ENCODE results near the gene PPP3CB. TPM values are rescaled to one million over a fixed set of nuclear protein-coding genes. Genes with fewer than 3 reads are reported as not detected.

PPP3CB gene
- total RNA-seq, 1 donor from 2014 or later = 21.9 TPM

DNA sequence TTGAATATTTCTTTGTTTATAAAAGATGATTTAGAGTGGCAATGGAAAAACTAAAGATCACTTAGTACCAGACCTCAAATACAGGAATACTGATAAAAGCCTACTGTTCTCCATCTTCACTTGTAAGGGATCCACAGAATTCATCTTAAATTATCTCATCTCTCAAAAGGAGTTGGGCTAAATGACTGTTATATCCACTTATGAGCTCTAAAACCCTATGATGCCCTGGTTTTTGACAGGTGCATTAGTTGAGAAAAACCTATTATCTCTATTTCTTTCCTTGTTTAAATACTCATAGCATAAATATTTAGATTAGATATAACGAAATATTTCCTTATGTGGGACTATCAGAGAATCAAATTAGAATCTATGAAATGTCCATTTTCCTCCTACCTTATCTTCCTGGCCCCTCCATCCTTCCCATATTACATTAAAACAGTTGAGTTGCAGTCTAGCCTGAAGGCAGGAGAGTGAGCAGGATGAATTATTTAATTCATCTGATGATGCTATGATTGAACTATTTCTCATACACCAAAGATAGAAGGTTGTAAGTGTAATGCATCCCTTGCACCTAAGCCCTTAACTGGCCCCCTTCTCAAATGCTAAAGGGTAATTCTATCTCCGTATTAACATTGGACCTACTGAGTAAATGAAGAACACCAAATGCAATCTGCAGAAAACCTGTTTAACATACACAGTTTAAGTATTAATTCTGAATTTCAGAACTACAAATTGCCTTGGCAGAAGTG, 29.7 kb downstream of the PPP3CB start:
- DNase-seq (ENCODE audit: low read depth) = no peak
- no peak overlapping the region for H3K4me3 ChIP-seq (ENCODE audit: low read depth, low read length)
- TF ChIP-seq CTCF (conservative IDR thresholded peaks at IDR 0.05; ENCODE audit: low read depth, low read length) = no peak

- DNase-seq (ENCODE audit: low read depth) = no peak
- no peak overlapping the region for H3K4me3 ChIP-seq (ENCODE audit: low read depth, low read length)
- no peak for TF ChIP-seq CTCF (conservative IDR thresholded peaks at IDR 0.05; ENCODE audit: low read depth, low read length)
Observed at GRCh38 chr10:73460897-73461296, 34.9 kb downstream of the PPP3CB start.

DNA sequence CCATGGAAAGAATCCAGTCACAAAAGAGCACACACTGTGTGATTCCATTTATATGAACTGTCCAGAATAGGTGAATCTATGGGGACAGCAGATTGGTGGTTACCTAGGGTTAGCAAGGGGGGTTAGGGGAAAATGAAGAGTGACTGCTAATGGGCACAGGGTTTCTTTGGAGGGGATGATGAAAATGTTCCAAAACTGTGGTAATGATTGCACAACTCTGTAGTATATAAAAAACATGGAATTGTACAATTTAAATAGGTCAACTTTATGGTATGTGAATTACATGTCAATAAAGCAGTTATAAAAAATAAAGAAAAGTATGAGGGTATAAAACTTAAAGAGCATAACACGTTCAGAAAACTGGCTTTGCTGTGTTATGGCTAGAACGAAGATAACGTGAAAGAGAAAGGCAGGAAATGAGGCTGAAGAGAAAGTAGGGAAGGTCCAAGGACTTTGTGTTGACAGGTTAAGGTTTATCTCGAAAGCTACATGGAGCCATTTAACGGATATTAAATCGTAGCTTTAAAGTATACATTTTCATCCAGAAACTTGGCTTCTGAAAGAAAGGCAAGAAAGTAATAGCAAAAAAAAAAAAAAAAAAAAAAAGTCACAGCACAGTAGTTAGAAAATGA, 36.0 kb downstream of the PPP3CB start:
- no peak overlapping the region for H3K4me3 ChIP-seq (ENCODE audit: low read depth, low read length)
- DNase-seq (ENCODE audit: low read depth) = no peak
- no peak for TF ChIP-seq CTCF (conservative IDR thresholded peaks at IDR 0.05; ENCODE audit: low read depth, low read length)

GRCh38 chr10:73456187-73456890, 39.5 kb downstream of the PPP3CB start:
- no peak overlapping the region for H3K4me3 ChIP-seq (ENCODE audit: low read depth, low read length)
- no peak for DNase-seq (ENCODE audit: low read depth)
- no peak for TF ChIP-seq CTCF (conservative IDR thresholded peaks at IDR 0.05; ENCODE audit: low read depth, low read length)

DNA sequence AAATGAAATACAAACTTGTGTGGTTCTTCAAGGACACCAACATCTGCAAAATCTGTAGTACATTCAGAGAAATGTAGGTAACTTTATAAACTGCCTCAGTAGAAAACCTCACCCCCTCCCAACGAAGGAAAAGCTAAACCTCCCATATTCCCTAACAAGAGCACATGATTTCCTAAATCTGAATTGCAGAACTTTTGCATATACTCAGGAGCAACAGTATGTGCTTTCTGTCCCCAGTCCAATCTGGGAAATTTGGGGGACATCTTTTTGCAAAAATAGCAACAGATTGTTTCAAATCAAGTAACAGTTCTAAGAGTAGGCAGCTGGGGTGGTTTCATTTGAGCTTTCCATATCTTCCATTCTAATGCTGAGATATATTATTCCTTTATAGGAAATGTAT, 46.7 kb downstream of the PPP3CB start:
- TF ChIP-seq CTCF (conservative IDR thresholded peaks at IDR 0.05; ENCODE audit: low read depth, low read length) = no peak
- DNase-seq (ENCODE audit: low read depth) = no peak

GRCh38 chr10:73448384-73448783, 47.4 kb downstream of the PPP3CB start:
- TF ChIP-seq CTCF (conservative IDR thresholded peaks at IDR 0.05; ENCODE audit: low read depth, low read length) = no peak
- no peak for DNase-seq (ENCODE audit: low read depth)
- H3K4me3 ChIP-seq (ENCODE audit: low read depth, low read length) = no peak overlapping the region

More for the DNA sequence above, 46.7 kb downstream of the PPP3CB start:
- no peak overlapping the region for H3K4me3 ChIP-seq (ENCODE audit: low read depth, low read length)
